GM21619 (cell line): ENCODE results near the gene CS.
"Not testable (repeated sequence)": the region's sequence is repeated elsewhere in the genome, so short reads cannot be mapped to it uniquely, and the experiment has no call there.

Experiments
- ATAC-seq: cut with Tn5 transposase; IDR thresholded peaks from one replicate; pipeline ENCODE4 v1.9.1; 2021; ENCODE audit not compliant: unreplicated experiment

Gene CS

GRCh38 chr12:56282579-56282978, 17.6 kb downstream of the CS start:
- no peak for ATAC-seq

- no peak for ATAC-seq
Measured at GRCh38 chr12:56282030-56282429, 18.1 kb downstream of the CS start.

- ATAC-seq: no peak
Measured at GRCh38 chr12:56280849-56281248, 19.3 kb downstream of the CS start.

- no peak for ATAC-seq
Measured at GRCh38 chr12:56278905-56279304, 21.2 kb downstream of the CS start.

- no peak for ATAC-seq
Measured at GRCh38 chr12:56274299-56274698, 25.8 kb downstream of the CS start.

- not testable (repeated sequence) for ATAC-seq
Measured at GRCh38 chr12:56272468-56272867, 27.7 kb downstream of the CS start.

GRCh38 chr12:56271031-56271430, 29.1 kb downstream of the CS start:
- no peak for ATAC-seq

GRCh38 chr12:56267443-56268071, 32.6 kb downstream of the CS start:
- ATAC-seq: peak; percentile 6

- ATAC-seq: peak; percentile 84
Measured at GRCh38 chr12:56266693-56267442, 33.3 kb downstream of the CS start, which contains the start of gene COQ10A. Gene COQ10A (plus strand): TSS chr12:56266942. CDS start chr12:56267119, 177 bp downstream.

GRCh38 chr12:56266068-56266692, 34.0 kb downstream of the CS start:
- not testable (repeated sequence) for ATAC-seq

- not testable (repeated sequence) for ATAC-seq
Measured at GRCh38 chr12:56262955-56263354, 37.2 kb downstream of the CS start.

GRCh38 chr12:56261503-56262232, 38.5 kb downstream of the CS start:
- no peak for ATAC-seq

GRCh38 chr12:56260921-56261320, 39.2 kb downstream of the CS start:
- ATAC-seq: no peak

- ATAC-seq: no peak
Measured at GRCh38 chr12:56260380-56260779, 39.8 kb downstream of the CS start.

GRCh38 chr12:56258820-56259183, 41.3 kb downstream of the CS start:
- ATAC-seq: no peak

- peak; percentile 87 for ATAC-seq
Measured at GRCh38 chr12:56258068-56258819, 41.9 kb downstream of the CS start, which contains the start of gene ANKRD52. Gene ANKRD52 (minus strand): TSS chr12:56258384. CDS start chr12:56258269, 115 bp downstream.

- peak; percentile 10 for ATAC-seq
Measured at GRCh38 chr12:56257491-56258067, 42.6 kb downstream of the CS start.

- ATAC-seq: no peak
Measured at GRCh38 chr12:56257071-56257470, 43.1 kb downstream of the CS start.

- ATAC-seq: no peak
Measured at GRCh38 chr12:56256326-56256960, 43.7 kb downstream of the CS start.

GRCh38 chr12:56255671-56256070, 44.5 kb downstream of the CS start:
- no peak for ATAC-seq
